Esophagus muscularis mucosa (tissue), 3 donors: ENCODE measurements around the gene SSMEM1.

Experiments
- POLR2A ChIP-seq: fragments of 450-650 bp; IDR thresholded peaks from one replicate; pipeline ENCODE4 v1.6.1; 2017; ENCODE audit warnings: antibody characterized with exemption, moderate library complexity, mild to moderate bottlenecking, low read depth
- TF ChIP-seq, protein P1 (sequence below), 3 experiments: fragments of 200-600 bp in 2 of 3; fragments of 450-650 bp in 1 of 3; sonication (generic) in 2 of 3; IDR thresholded peaks; one replicate each; pipeline ENCODE4 v1.5.1; 2017 to 2019; ENCODE audit warnings: antibody characterized with exemption in 3 of 3, mild to moderate bottlenecking in 2 of 3, moderate library complexity in 1 of 3

DNA sequence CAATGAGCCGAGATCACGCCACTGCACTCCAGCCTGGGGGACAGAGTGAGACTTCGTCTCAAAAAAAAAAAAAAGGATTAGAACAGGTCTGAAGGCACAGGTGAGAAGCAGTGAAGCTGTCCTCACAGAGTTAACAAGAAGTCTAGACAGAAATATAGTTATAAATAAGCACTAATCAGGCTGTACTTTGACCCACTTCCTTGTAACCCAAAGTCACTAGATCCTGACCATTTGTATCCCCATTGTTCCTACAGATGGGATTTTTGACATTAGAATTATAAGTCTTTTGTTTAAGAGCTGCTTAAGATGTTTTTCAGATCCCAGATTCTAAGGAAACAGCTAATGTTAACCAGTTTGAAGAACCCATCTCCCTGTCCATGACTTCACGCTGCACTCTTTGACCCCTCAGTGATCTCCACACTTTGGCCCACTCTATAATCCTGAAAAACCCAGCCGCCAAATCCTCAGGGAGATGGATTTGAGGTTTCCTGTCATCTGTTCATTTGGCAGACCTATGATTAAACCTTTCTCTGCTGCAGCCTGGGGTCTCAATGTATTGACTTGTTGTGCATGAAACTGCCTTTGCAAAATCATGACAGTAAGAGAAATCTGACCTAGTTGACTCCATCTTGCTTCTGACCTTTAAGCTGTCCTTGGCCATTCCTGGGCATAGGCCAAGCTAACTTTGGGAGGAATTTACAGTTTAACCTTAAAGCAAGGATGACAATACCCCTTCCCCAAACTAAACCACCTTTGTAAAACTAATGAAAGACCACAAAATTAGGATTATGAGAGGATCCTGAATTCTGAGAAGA, 11.4 kb downstream of the SSMEM1 start:
- TF ChIP-seq, protein P1, sequence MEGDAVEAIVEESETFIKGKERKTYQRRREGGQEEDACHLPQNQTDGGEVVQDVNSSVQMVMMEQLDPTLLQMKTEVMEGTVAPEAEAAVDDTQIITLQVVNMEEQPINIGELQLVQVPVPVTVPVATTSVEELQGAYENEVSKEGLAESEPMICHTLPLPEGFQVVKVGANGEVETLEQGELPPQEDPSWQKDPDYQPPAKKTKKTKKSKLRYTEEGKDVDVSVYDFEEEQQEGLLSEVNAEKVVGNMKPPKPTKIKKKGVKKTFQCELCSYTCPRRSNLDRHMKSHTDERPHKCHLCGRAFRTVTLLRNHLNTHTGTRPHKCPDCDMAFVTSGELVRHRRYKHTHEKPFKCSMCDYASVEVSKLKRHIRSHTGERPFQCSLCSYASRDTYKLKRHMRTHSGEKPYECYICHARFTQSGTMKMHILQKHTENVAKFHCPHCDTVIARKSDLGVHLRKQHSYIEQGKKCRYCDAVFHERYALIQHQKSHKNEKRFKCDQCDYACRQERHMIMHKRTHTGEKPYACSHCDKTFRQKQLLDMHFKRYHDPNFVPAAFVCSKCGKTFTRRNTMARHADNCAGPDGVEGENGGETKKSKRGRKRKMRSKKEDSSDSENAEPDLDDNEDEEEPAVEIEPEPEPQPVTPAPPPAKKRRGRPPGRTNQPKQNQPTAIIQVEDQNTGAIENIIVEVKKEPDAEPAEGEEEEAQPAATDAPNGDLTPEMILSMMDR (IDR thresholded peaks at IDR 0.05) = no peak
- TF ChIP-seq POLR2A = no peak
